Measurements from ENCODE around the gene PKD2L2.

- TF ChIP-seq, protein P1, sequence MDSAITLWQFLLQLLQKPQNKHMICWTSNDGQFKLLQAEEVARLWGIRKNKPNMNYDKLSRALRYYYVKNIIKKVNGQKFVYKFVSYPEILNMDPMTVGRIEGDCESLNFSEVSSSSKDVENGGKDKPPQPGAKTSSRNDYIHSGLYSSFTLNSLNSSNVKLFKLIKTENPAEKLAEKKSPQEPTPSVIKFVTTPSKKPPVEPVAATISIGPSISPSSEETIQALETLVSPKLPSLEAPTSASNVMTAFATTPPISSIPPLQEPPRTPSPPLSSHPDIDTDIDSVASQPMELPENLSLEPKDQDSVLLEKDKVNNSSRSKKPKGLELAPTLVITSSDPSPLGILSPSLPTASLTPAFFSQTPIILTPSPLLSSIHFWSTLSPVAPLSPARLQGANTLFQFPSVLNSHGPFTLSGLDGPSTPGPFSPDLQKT (IDR thresholded peaks at IDR 0.05; ENCODE audit: borderline replicate concordance, low read depth, low read length): no peak
- TF ChIP-seq SCRT2 (tag by site-specific recombination; IDR thresholded peaks at IDR 0.05): no peak
- TF ChIP-seq HOXA7 (CRISPR knock-in tag; IDR thresholded peaks at IDR 0.05; ENCODE audit: borderline replicate concordance): no peak
- no peak for TF ChIP-seq PBX3 (CRISPR knock-in tag; IDR thresholded peaks at IDR 0.05)
- TF ChIP-seq, protein P2, sequence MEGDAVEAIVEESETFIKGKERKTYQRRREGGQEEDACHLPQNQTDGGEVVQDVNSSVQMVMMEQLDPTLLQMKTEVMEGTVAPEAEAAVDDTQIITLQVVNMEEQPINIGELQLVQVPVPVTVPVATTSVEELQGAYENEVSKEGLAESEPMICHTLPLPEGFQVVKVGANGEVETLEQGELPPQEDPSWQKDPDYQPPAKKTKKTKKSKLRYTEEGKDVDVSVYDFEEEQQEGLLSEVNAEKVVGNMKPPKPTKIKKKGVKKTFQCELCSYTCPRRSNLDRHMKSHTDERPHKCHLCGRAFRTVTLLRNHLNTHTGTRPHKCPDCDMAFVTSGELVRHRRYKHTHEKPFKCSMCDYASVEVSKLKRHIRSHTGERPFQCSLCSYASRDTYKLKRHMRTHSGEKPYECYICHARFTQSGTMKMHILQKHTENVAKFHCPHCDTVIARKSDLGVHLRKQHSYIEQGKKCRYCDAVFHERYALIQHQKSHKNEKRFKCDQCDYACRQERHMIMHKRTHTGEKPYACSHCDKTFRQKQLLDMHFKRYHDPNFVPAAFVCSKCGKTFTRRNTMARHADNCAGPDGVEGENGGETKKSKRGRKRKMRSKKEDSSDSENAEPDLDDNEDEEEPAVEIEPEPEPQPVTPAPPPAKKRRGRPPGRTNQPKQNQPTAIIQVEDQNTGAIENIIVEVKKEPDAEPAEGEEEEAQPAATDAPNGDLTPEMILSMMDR (tag by site-specific recombination; IDR thresholded peaks at IDR 0.05): no peak
- no peak for TF ChIP-seq ZIC2 (tag by site-specific recombination; IDR thresholded peaks at IDR 0.05)
- TF ChIP-seq ZFP41 (tag by site-specific recombination; IDR thresholded peaks at IDR 0.05; ENCODE audit: borderline replicate concordance): no peak
- TF ChIP-seq MYNN (tag by site-specific recombination; IDR thresholded peaks at IDR 0.05; ENCODE audit: borderline replicate concordance): no peak
- no peak for TF ChIP-seq ZNF707 (tag by site-specific recombination; IDR thresholded peaks at IDR 0.05)
- TF ChIP-seq TRIM28 (IDR thresholded peaks at IDR 0.05; ENCODE audit: borderline replicate concordance, low read length): no peak
These were observed 30.9 kb upstream of the PKD2L2 start for GRCh38 chr5:137858223-137858916.
